ENCODE data around the gene OR10G2.

DNA sequence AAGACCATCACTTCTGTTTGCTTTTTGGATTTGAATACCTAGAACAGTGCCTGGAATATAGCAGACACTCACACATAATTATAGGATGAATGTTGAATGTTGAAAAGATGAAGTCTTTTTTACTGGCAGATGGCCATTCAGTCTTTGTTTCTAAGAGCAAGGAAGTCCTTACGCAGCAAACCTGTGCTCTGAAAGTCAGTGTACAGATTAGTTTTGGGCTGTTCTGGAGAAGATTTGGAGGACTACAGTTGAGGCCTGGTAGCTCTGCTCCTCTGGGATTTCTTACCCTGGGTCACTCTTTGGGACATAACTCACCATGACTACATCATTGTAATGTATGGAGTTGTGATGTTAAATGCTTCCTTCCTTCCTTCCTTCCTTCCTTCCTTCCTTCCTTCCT is 22.2 kb upstream of the OR10G2 start:
- TF ChIP-seq, protein P1, sequence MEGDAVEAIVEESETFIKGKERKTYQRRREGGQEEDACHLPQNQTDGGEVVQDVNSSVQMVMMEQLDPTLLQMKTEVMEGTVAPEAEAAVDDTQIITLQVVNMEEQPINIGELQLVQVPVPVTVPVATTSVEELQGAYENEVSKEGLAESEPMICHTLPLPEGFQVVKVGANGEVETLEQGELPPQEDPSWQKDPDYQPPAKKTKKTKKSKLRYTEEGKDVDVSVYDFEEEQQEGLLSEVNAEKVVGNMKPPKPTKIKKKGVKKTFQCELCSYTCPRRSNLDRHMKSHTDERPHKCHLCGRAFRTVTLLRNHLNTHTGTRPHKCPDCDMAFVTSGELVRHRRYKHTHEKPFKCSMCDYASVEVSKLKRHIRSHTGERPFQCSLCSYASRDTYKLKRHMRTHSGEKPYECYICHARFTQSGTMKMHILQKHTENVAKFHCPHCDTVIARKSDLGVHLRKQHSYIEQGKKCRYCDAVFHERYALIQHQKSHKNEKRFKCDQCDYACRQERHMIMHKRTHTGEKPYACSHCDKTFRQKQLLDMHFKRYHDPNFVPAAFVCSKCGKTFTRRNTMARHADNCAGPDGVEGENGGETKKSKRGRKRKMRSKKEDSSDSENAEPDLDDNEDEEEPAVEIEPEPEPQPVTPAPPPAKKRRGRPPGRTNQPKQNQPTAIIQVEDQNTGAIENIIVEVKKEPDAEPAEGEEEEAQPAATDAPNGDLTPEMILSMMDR (conservative IDR thresholded peaks at IDR 0.05 in 1 of 2, IDR thresholded peaks at IDR 0.05 in 1 of 2; ENCODE audit: low read depth in 1 of 2, low read length in 2 of 2): no peak
- TF ChIP-seq EZH2 (IDR thresholded peaks at IDR 0.05; ENCODE audit: low read length, missing control alignments): no peak
